ENCODE measurements around the gene SH3PXD2A. TPM values are rescaled to one million over a fixed set of nuclear protein-coding genes. Genes with fewer than 3 reads are reported as not detected.

Gene SH3PXD2A
- total RNA-seq, 1 donor from 2014 or later = 2.3 TPM

GRCh38 chr10:103677486-103678177 lies 177.7 kb downstream of the SH3PXD2A start:
- H3K4me3 ChIP-seq = no peak overlapping the region
- TF ChIP-seq CTCF (IDR thresholded peaks at IDR 0.05) (no peak), EZH2 (IDR thresholded peaks at IDR 0.05) (no peak), EZH2phosphoT487 (IDR thresholded peaks at IDR 0.05) (no peak)
- Mint-ChIP-seq H3K9me3 (no peaks in the 10 kb centered on the region), H3K4me3 (no peak overlapping the region), H3K36me3 (no peaks in the 10 kb centered on the region), H3K27ac (no peak overlapping the region), H3K4me1 (peaks cover 29% of the 10 kb centered on the region), H3K27me3 (ENCODE audit: insufficient read depth, low read depth) (peaks cover 2% of the 10 kb centered on the region)
- no peak overlapping the region for H3K27ac ChIP-seq
- no peaks in the 10 kb centered on the region for H3K27me3 ChIP-seq
- no peaks in the 10 kb centered on the region for H3K36me3 ChIP-seq
- no peak overlapping the region for H3K9ac ChIP-seq
- H4K20me1 ChIP-seq (ENCODE audit: low read depth) = no peaks in the 10 kb centered on the region
- H3K79me2 ChIP-seq (ENCODE audit: low read depth) = no peaks in the 10 kb centered on the region
- no peak for DNase-seq (ENCODE audit: low spot score)
- H3K9me3 ChIP-seq (ENCODE audit: low read depth) = no peaks in the 10 kb centered on the region
- H2AFZ ChIP-seq (replicated peaks) = no peak overlapping the region
- H3F3A ChIP-seq (ENCODE audit: low read depth) = no peaks in the 10 kb centered on the region
- H3K4me1 ChIP-seq = peaks cover 20% of the 10 kb centered on the region
- H3K4me2 ChIP-seq = no peak overlapping the region

DNA sequence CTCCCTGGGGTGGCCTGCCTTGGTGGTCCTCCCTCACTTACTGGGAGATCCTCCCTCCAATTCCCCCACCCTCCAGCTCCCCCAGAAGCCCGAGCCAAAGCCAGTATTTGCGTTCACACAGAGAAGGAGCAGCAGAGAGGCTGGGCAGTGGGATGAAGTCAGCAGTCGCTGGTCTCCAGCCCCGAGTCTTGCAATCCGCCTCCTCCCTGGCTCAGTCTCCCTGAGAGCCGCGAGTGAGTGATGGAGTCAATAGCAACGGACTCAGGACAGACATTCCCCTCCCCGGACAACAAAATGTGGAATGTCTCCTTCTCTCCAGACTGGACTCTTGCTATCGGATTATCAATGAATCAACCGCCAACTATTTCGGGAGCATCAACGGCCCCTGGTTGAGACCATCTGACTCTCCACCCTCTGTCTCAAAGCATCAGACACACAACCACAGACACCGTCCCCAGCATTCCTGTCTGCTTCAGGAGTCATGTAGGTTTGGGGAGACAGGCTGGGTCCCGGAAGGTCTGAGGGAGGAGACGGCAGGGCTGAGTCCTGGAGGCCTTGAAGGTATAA lies 178.4 kb downstream of the SH3PXD2A start:
- H3F3A ChIP-seq (ENCODE audit: low read depth) = no peaks in the 10 kb centered on the region

DNA sequence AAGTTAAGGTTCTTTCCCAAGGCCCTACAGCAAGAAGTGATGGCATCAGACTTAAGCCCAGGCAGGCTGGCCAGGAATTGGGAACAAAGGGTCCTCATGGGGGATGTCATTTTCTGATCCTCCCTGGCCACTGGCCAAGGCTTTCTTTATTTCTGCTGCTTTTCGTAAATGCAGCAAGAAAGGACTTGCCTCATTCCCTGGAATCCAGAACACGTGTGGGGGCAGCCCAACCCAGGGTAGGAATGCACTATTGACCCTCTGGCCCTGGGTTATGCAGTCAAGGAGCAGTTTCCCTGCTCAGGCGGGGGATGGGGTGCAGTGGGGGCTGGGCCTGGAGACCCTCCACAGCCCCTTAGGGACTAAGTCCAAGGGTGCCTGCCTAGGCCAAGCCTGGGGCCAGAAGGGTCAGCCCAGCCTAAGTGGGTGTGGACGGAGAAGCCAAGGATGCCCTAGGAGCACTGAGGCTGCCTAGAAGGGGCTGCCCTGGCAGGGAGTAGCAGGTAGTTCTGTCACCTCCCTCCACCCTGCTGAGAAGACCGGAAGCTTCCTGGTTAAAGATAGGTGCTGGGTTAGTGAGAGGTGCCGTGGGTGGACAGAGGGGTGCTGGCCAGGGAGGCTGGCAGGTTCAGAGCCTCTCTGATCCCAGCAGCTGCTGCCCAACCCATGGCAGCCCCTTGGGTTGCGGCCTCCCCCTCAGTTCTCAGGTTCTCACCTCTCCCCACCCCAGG lies 179.2 kb downstream of the SH3PXD2A start:
- peaks cover 29% of the 10 kb centered on the region for H3K4me1 Mint-ChIP-seq
- Histone ChIP-seq H3K9ac (no peak overlapping the region), H3K27ac (no peak overlapping the region)

More for the DNA sequence above, 178.4 kb downstream of the SH3PXD2A start:
- Histone ChIP-seq H3K36me3 (no peaks in the 10 kb centered on the region), H3K79me2 (ENCODE audit: low read depth) (no peaks in the 10 kb centered on the region), H3K4me2 (no peak overlapping the region), H3K27me3 (no peaks in the 10 kb centered on the region), H3K9me3 (ENCODE audit: low read depth) (no peaks in the 10 kb centered on the region), H2AFZ (replicated peaks) (no peak overlapping the region), H3K27ac (no peak overlapping the region), H3K4me1 (peaks cover 20% of the 10 kb centered on the region), H3K4me3 (no peak overlapping the region), H4K20me1 (ENCODE audit: low read depth) (no peaks in the 10 kb centered on the region), H3K9ac (no peak overlapping the region)
- peaks cover 29% of the 10 kb centered on the region for H3K4me1 Mint-ChIP-seq
- H3K27me3 Mint-ChIP-seq (ENCODE audit: insufficient read depth, low read depth) = peaks cover 2% of the 10 kb centered on the region
- H3K36me3 Mint-ChIP-seq = no peaks in the 10 kb centered on the region
- H3K27ac Mint-ChIP-seq = peak overlapping the region; percentile 67
- no peak for DNase-seq (ENCODE audit: low spot score)
- H3K4me3 Mint-ChIP-seq = no peak overlapping the region
- H3K9me3 Mint-ChIP-seq = no peaks in the 10 kb centered on the region
- TF ChIP-seq EZH2phosphoT487 (IDR thresholded peaks at IDR 0.05) (no peak), EZH2 (IDR thresholded peaks at IDR 0.05) (no peak), CTCF (IDR thresholded peaks at IDR 0.05) (no peak)

More for the DNA sequence above, 179.2 kb downstream of the SH3PXD2A start:
- no peak overlapping the region for H2AFZ ChIP-seq (replicated peaks)
- H3K4me2 ChIP-seq = peak overlapping the region; percentile 36
- no peaks in the 10 kb centered on the region for H3K79me2 ChIP-seq (ENCODE audit: low read depth)
- H3K27me3 ChIP-seq = no peaks in the 10 kb centered on the region
- Mint-ChIP-seq H3K36me3 (no peaks in the 10 kb centered on the region), H3K9me3 (no peaks in the 10 kb centered on the region), H3K4me3 (no peak overlapping the region), H3K27ac (no peak overlapping the region), H3K27me3 (ENCODE audit: insufficient read depth, low read depth) (peaks cover 2% of the 10 kb centered on the region)
- no peak for DNase-seq (ENCODE audit: low spot score)
- no peaks in the 10 kb centered on the region for H4K20me1 ChIP-seq (ENCODE audit: low read depth)
- H3K4me3 ChIP-seq = no peak overlapping the region
- H3K9me3 ChIP-seq (ENCODE audit: low read depth) = no peaks in the 10 kb centered on the region
- no peak for TF ChIP-seq CTCF (IDR thresholded peaks at IDR 0.05)
- TF ChIP-seq EZH2phosphoT487 (IDR thresholded peaks at IDR 0.05) = no peak
- TF ChIP-seq EZH2 (IDR thresholded peaks at IDR 0.05) = no peak
- H3K36me3 ChIP-seq = no peaks in the 10 kb centered on the region
- H3K4me1 ChIP-seq = peaks cover 20% of the 10 kb centered on the region
- H3F3A ChIP-seq (ENCODE audit: low read depth) = no peaks in the 10 kb centered on the region

Data from neural progenitor cell (in vitro differentiated cells).